ENCODE results near the gene PACS1.

- TF ChIP-seq POLR2AphosphoS5 (IDR thresholded peaks at IDR 0.05), result no peak
- TF ChIP-seq CTCF (IDR thresholded peaks at IDR 0.05), result no peak
Observed at GRCh38 chr11:66289548-66290329, 219.7 kb downstream of the PACS1 start.
